Stimulated activated CD4-positive, alpha-beta T cell treated with anti-CD3 and anti-CD28 coated beads, Interleukin-12 subunit alpha, Interleukin-12 subunit beta, amount 100 ng/mL, for 48 hours (primary cell): Measurements from ENCODE around the gene BRAF.
"Not testable (repeated sequence)": the region's sequence is repeated elsewhere in the genome, so short reads cannot be mapped to it uniquely, and the experiment has no call there.

Experiments
- DNase-seq, 3 donors: peaks; one replicate each; pipeline ENCODE4 v3.0.0-alpha.2; 2020; ENCODE audit warnings: low read depth in 2 of 3, low spot score in 1 of 3

The BRAF gene

GRCh38 chr7:140719721-140720120, 205.0 kb downstream of the BRAF start:
- no peak for DNase-seq

- DNase-seq: no peak
Observed at GRCh38 chr7:140714331-140715040, 210.2 kb downstream of the BRAF start.

GRCh38 chr7:140712392-140712791, 212.3 kb downstream of the BRAF start:
- DNase-seq: not testable (repeated sequence)

- DNase-seq: not testable (repeated sequence)
Observed at GRCh38 chr7:140708764-140709163, 216.0 kb downstream of the BRAF start.

GRCh38 chr7:140707132-140707531, 217.6 kb downstream of the BRAF start:
- no peak for DNase-seq

GRCh38 chr7:140704205-140704604, 220.5 kb downstream of the BRAF start:
- no peak for DNase-seq

GRCh38 chr7:140702774-140703173, 222.0 kb downstream of the BRAF start:
- DNase-seq: no peak

- no peak for DNase-seq
Observed at GRCh38 chr7:140698477-140698876, 226.3 kb downstream of the BRAF start.

- no peak for DNase-seq
Observed at GRCh38 chr7:140697447-140698143, 227.1 kb downstream of the BRAF start.

GRCh38 chr7:140696680-140697446, 227.9 kb downstream of the BRAF start, which contains the start of gene NDUFB2:
NDUFB2 (plus strand) TSS chr7:140696708; CDS start chr7:140696745, 37 bp downstream.
- DNase-seq: peak; percentile 45 to 59 (median 49)

GRCh38 chr7:140696024-140696679, 228.6 kb downstream of the BRAF start:
- DNase-seq: peak; percentile 90 to 96 (median 92)

- no peak for DNase-seq
Observed at GRCh38 chr7:140695381-140695780, 229.3 kb downstream of the BRAF start.

GRCh38 chr7:140694592-140694991, 230.1 kb downstream of the BRAF start:
- DNase-seq: no peak

- DNase-seq: not testable (repeated sequence)
Observed at GRCh38 chr7:140693849-140694248, 230.9 kb downstream of the BRAF start.

- DNase-seq: no peak
Observed at GRCh38 chr7:140691376-140692045, 233.2 kb downstream of the BRAF start.

GRCh38 chr7:140689199-140690152, 235.3 kb downstream of the BRAF start:
- no peak for DNase-seq

GRCh38 chr7:140688341-140688740, 236.4 kb downstream of the BRAF start:
- DNase-seq: no peak

- DNase-seq: no peak
Observed at GRCh38 chr7:140686921-140687320, 237.8 kb downstream of the BRAF start.

GRCh38 chr7:140685407-140686087, 239.2 kb downstream of the BRAF start:
- no peak for DNase-seq
